Activated CD8-positive, alpha-beta memory T cell treated with anti-CD3 and anti-CD28 coated beads, Interleukin-2, amount 50 U/mL, for 1 hour (primary cell): ENCODE measurements around the gene MSRB2.
"Not testable (repeated sequence)": the region's sequence is repeated elsewhere in the genome, so short reads cannot be mapped to it uniquely, and the experiment has no call there.

ENCODE experiments used
- DNase-seq: peaks from one replicate; pipeline ENCODE4 v3.0.0-alpha.2; 2020; ENCODE audit errors: extremely low read depth

MSRB2 gene

GRCh38 chr10:23070092-23070912, 25.1 kb upstream of the MSRB2 start:
- not testable (repeated sequence) for DNase-seq

DNA sequence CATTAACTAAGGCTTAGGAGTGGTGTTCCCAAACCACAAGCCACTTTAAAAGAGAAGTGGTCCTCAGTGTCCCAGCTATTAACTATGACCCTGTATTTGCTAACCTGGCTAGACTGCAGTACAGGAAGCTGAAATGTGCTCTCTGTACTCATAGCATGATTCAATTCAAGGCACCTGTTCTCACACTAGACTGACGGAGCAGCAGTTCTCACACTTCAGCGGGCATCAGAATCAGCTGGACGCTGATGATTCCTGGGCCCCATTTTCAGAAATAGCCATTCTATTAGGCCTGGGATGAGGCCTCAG, 24.5 kb upstream of the MSRB2 start:
- no peak for DNase-seq

DNA sequence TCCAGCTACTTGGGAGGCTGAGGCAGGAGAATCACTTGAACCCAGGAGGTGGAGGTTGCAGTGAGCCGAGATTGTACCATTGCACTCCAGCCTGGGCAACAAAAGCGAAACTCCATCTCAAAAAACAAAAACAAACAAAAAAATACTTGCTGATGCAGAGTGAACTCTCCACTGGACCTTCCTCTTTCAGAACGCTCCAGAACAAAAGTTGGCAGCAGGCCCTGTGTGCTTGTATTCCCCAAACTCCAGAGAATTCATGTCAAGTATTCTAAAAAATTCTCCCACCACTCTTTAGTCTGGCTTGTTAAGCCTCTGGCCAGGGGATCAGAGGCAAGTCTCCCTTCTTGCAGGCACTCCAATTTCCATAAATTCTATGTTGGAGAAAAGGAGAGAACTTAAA, 22.8 kb upstream of the MSRB2 start:
- DNase-seq = not testable (repeated sequence)

DNA sequence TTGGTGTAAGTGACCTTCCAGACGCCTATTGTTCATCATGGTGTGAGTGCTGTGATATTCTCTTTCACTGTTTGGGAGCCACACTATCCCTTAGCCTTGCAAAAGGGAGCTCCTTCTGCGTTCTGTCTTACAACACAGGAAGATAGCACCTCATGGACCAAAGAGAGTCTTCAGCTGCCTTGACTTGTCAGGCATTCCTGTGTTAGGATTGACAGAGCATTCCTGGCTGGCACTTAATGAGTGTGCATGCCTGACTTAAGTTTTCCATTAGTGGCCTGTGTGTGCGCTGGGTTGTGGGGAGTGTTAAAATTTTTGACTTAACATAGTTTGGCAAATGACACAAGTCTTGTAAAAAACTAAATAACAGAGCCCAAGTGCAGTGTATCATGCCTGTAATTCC, 21.9 kb upstream of the MSRB2 start:
- no peak for DNase-seq

DNA sequence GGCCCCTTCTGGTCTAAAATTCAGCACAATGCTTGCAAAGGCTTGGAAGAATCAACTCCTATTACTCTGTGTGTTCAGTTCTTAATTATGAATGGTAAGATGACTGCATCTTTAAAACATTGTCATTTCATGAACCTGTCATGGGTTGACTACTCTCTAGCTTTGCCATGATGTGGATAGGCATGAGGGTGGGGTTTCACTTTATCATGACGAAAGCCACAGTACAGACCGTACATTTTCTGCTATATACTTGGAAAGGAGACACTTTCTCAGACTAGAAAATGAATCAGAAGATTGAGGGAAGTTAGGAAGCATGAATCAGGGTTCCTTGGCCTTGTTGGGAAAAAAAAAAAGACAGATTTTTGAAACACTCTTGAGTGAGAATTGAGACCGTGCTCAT, 19.7 kb upstream of the MSRB2 start:
- no peak for DNase-seq

DNA sequence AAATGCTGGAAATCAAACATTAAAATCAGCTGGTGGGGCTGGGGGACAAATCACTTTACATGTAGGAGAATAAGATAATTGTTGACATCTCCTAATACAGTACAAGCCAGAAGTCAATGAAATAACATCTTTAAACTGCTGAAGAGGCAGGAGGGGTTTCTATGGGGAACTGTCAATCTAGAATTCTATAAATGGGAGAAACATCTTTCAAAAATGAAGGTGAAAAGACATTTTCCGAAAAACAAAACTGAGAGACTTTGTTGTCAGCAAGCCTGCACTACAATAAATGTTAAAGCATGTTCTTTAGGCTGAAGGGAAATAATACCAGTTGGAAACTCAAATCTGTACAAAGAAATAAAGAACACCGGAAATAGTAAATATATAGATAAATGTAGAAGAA, 17.3 kb upstream of the MSRB2 start:
- no peak for DNase-seq

- no peak for DNase-seq
These were observed 15.7 kb upstream of the MSRB2 start for GRCh38 chr10:23079700-23080099.

DNA sequence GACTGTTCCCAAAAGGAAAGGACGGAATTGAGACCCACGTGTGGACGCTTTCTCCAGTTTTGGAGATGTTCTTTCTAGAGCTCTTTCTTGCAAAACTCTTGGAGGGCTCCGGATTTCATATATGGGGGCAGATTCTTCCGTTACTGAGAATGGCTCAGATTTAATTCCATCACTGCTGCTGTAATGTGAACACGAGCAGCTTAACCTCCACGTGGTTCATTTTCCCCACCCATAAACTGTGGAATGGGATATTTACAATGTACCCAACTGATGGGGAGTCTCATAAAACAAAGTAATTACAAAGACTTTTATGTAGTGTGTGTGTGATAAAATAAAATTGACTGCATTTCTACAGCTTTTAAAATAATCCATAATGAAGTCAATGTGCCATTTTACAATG, 15.1 kb upstream of the MSRB2 start:
- no peak for DNase-seq

DNA sequence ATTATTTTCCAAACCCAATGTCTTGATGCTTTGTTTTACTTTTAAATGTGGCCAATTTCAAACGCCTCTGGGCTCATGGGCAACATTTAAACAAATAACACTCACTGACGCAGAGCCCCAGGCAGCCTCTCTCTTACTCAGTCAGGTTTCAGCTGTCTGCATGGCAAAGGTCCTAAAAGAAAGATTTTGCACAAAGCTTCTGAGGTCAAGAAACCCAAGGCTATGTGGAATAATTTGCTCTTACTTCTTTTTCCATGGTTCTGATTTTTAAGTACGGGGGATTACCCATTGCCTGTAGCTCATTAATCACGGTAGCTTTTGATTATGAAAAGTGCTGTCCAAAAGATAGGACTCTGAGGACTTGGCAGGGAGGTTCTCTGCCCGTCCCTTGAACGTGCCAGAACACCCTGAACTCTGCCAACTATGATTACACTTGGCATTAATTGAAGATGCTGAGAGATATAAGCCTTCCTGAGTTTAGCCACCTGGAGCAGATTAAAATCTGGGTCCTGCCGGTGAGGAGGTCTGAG, 14.1 kb upstream of the MSRB2 start:
- DNase-seq = no peak

- DNase-seq = no peak
These were observed 13.5 kb upstream of the MSRB2 start for GRCh38 chr10:23081891-23082290.

DNA sequence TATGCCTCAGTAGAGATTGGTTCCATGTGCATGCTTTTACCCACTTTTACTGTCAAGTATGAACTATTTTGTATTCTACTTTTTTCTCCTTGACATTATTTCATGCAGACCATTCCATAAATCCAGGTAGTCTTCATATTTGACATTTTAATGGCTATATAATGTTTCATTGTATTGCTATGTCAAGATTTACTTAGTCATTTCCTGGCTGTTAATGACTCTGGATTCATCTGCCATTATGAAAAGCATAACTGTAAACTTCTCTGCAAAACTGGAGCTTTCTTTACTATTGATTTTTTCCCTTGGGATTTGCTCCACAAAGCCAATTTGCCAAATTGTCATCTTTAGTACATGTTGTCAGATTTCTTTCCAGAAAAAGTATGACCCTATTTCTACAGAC, 6.8 kb upstream of the MSRB2 start:
- DNase-seq = no peak

GRCh38 chr10:23094786-23095403, 484 bp upstream of the MSRB2 start:
- no peak for DNase-seq

DNA sequence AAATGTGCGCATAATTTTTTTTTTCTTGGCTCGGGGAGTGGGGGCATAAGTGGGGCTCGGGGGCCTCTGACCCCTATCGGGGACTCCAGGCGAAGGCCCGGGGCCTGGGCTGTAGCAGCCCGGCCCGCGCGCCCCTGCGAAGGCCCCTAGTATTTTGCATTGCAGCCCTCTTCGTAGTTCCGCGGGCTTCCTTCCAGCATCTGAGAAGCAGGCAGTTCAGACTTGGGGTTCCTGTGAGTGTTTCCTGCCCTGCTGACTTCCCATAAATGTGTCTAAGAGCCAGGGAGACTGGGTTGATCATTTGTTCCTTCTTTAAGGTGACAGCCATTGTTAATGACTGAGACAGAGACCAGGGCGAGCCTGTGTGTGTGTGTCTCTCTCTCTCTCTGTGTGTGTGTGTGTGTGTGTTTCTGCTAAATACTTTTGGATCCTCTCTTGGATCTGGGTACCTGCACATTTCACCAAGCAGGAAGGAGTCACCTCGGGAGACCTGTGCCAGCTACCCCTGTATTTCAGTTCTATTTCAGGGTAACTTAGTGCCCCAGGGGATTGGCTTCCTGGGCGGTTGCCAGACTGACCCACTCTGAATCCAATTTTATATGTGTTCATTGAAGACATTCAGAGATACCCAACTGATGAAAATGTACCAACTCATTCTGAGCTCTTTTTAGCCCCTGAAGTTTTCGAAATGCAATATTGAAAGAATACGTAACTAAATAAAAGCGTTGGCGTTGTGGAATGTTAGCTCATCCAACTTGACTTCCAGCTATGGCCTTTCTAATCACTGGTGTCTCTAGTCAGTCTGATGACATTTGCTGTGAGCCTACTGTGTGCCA, 805 bp downstream of the MSRB2 start:
- no peak for DNase-seq

GRCh38 chr10:23096802-23097549, 1.6 kb downstream of the MSRB2 start:
- no peak for DNase-seq

DNA sequence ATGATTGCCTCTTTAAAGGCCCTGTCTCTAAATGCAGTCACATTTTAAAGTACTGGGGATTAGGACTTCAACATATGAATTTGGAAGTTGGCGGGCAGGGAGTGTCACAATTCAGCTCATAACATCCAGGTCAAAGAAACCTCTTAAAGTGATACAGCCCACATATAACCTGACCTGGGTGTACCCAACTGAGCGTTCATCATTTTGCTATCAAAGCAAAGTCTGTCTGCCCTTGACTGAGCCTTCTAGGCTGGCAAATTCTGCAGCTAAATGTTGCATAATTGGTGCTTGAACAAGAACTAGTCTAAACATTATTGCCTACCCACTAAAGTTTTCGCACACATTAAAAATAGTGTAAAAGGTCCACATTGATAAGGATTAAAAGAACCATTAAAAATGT, 3.7 kb downstream of the MSRB2 start:
- DNase-seq = no peak

GRCh38 chr10:23099816-23100215, 4.4 kb downstream of the MSRB2 start:
- DNase-seq = no peak

DNA sequence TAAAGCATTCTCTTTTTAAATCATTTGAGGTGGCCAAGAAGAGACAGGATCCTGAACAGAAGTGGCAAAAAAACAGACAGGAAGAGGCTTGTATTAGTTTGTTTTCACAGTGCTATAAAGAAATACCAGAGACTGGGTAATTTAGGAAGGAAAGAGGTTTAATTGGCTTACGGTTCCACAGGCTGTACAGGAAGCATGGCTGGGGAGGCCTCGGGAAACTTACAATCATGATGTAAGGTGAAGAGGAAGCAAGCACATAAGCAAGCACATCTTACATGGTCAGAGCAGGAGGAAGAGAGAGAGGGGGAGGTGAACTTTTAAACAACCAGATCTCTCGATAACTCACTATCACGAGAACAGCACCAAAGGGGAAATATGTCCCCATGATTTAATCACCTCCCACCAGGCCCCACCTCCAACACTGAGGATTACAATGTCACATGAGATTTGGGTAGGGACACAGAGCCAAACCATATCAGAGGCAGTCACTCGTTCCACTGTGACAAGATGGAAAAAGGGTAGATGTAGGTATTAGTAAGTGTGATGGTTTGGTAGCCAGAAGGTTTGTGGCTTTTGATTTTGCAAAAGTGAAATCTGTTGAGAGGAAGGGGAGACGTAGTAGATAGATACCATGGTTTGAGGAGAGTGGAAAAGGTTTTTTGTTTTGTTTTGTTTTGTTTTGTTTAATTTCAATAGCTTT, 5.1 kb downstream of the MSRB2 start:
- DNase-seq = no peak

- DNase-seq = no peak
These were observed 11.1 kb downstream of the MSRB2 start for GRCh38 chr10:23106331-23107072.

DNA sequence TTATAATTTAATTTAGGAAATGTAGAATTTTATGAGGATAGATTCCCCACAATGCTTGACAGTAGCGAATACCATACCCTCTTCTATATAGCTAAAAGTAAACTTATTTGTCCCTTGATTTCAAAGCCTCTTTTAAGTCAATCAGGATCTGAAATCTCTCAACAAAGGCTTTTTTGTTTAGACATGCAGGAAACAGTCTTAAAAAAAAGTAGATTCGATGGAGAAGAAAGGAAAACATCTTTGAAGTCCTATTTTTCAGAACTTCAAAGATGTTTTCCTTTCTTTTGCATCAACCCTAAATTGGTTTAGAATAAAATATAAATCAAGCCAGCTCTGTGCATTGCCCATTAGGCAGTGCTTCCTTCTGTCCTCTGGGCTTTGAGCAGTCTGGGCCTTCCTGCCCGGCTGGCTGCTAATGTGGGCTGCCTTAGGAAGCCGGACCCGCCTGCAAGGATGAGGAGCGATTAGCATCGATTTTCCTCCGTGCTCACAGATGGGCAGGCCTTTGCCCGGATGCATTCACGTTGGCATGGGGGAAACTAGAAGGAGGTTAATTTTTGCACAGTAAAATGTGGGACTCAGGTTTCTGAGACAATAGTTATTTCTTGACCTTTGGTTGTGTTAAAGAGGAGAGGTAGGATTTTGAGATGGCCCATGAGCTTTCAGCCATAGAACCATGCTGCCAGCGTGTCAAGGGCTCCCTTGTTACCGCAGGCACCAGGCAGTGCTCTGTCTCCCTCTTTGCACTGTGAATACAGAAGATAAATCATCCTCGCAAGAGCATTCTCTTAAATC, 15.5 kb downstream of the MSRB2 start:
- no peak for DNase-seq
